Sigmoid colon (tissue), 3 donors: ENCODE results near the gene HNRNPC.

ENCODE experiments used
- POLR2A ChIP-seq, 2 donors: fragments of 450-650 bp; IDR thresholded peaks; one replicate each; pipeline ENCODE4 v1.6.1; 2016; ENCODE audit warnings: antibody characterized with exemption in 2 of 2, mild to moderate bottlenecking in 2 of 2, moderate library complexity in 2 of 2
- TF ChIP-seq, protein P1 (sequence below), 4 experiments: fragments of 450-650 bp in 3 of 4; fragments of 200-600 bp in 1 of 4; IDR thresholded peaks; one replicate each; pipeline ENCODE4 v1.5.1; 2016 to 2019; ENCODE audit warnings: antibody characterized with exemption in 4 of 4, mild to moderate bottlenecking in 3 of 4, moderate library complexity in 2 of 4

DNA sequence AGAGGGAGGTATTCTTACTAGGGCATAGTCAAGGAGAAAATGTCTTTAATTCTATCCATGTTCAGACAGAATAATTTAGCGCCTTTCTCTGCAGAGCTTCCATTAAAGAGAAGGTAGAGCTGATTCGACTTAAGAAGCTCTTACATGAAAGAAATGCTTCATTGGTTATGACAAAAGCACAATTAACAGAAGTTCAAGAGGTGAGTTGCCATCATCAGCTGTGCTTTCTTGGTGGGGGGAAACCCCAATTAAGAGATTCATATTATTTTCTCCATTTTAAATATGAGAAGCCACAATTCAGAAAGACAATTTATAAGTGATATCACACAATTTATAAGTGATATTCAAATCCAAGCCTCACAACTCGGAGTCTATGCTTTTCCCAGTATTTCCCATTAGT, 38.4 kb upstream of the HNRNPC start:
- no peak for TF ChIP-seq POLR2A (IDR thresholded peaks at IDR 0.05)
- TF ChIP-seq, protein P1, sequence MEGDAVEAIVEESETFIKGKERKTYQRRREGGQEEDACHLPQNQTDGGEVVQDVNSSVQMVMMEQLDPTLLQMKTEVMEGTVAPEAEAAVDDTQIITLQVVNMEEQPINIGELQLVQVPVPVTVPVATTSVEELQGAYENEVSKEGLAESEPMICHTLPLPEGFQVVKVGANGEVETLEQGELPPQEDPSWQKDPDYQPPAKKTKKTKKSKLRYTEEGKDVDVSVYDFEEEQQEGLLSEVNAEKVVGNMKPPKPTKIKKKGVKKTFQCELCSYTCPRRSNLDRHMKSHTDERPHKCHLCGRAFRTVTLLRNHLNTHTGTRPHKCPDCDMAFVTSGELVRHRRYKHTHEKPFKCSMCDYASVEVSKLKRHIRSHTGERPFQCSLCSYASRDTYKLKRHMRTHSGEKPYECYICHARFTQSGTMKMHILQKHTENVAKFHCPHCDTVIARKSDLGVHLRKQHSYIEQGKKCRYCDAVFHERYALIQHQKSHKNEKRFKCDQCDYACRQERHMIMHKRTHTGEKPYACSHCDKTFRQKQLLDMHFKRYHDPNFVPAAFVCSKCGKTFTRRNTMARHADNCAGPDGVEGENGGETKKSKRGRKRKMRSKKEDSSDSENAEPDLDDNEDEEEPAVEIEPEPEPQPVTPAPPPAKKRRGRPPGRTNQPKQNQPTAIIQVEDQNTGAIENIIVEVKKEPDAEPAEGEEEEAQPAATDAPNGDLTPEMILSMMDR (IDR thresholded peaks at IDR 0.05): no peak
